Liver (tissue), 9 donors: ENCODE data around the gene ITGB4. TPM values are rescaled to one million over a fixed set of nuclear protein-coding genes. Genes with fewer than 3 reads are reported as not detected.

ENCODE experiments used
- DNase-seq: peaks from one replicate; pipeline ENCODE4 v3.0.0-alpha.2; 2017; ENCODE audit warnings: low spot score
- H3K27ac ChIP-seq, 2 donors: one replicate each; pipeline ENCODE4 v1.7.0; 2013; ENCODE audit warnings: inconsistent platforms in 2 of 2, low read length in 2 of 2, control low read depth in 1 of 2, low read depth in 1 of 2, mild to moderate bottlenecking in 1 of 2
- H3K27me3 ChIP-seq, 4 donors: one replicate each; pipeline versions ENCODE4 v1.6.1 to v1.7.0; 2013; ENCODE audit warnings: low read length in 3 of 4, inconsistent platforms in 1 of 4, mild to moderate bottlenecking in 1 of 4, moderate library complexity in 1 of 4; ENCODE audit not compliant: control insufficient read depth in 4 of 4, insufficient read depth in 4 of 4
- H3K36me3 ChIP-seq, 4 donors: one replicate each; pipeline versions ENCODE4 v1.6.1 to v1.7.0; 2013; ENCODE audit warnings: low read length in 3 of 4, mild to moderate bottlenecking in 3 of 4, low read depth in 1 of 4, moderate library complexity in 1 of 4; ENCODE audit not compliant: control insufficient read depth in 4 of 4, insufficient read depth in 3 of 4
- H3K4me1 ChIP-seq, 4 donors: one replicate each; pipeline versions ENCODE4 v1.6.1 to v1.7.0; 2013; ENCODE audit warnings: low read length in 3 of 4, mild to moderate bottlenecking in 3 of 4, moderate library complexity in 1 of 4; ENCODE audit not compliant: control insufficient read depth in 4 of 4, insufficient read depth in 4 of 4
- H3K4me3 ChIP-seq, 3 donors: one replicate each; pipeline versions ENCODE4 v1.6.1 to v1.7.0; 2013; ENCODE audit warnings: low read length in 3 of 3, control low read depth in 1 of 3, low read depth in 1 of 3, mild to moderate bottlenecking in 1 of 3
- H3K9ac ChIP-seq, 2 donors: one replicate each; pipeline ENCODE4 v1.7.0; 2013; ENCODE audit warnings: low read length in 2 of 2, mild to moderate bottlenecking in 2 of 2, moderate library complexity in 2 of 2, control low read depth in 1 of 2, low read depth in 1 of 2
- H3K9me3 ChIP-seq, 4 donors: one replicate each; pipeline versions ENCODE4 v1.6.1 to v1.7.0; 2013; ENCODE audit warnings: low read length in 3 of 4; ENCODE audit not compliant: control insufficient read depth in 4 of 4
- ATF3 ChIP-seq: IDR thresholded peaks from 2 replicates; pipeline ENCODE4 v1.6.1; 2016; ENCODE audit warnings: antibody characterized with exemption
- FOXA1 ChIP-seq: IDR thresholded peaks from 2 replicates; pipeline ENCODE4 v1.6.1; 2016; ENCODE audit warnings: antibody characterized with exemption
- FOXA2 ChIP-seq: IDR thresholded peaks from 2 replicates; pipeline ENCODE4 v1.6.1; 2016; ENCODE audit warnings: antibody characterized with exemption
- GABPA ChIP-seq, 2 donors: IDR thresholded peaks in 1 of 2; conservative IDR thresholded peaks in 1 of 2; 2 replicates each; pipeline ENCODE4 v1.6.1; 2016; ENCODE audit warnings: antibody characterized with exemption in 2 of 2, mild to moderate bottlenecking in 1 of 2, moderate library complexity in 1 of 2
- HNF4A ChIP-seq, 2 donors: conservative IDR thresholded peaks; 2 replicates each; pipeline ENCODE4 v1.6.1; 2016; ENCODE audit warnings: antibody characterized with exemption in 2 of 2, mild to moderate bottlenecking in 2 of 2
- HNF4G ChIP-seq: IDR thresholded peaks from 2 replicates; pipeline ENCODE4 v1.6.1; 2016; ENCODE audit warnings: antibody characterized with exemption
- TAF1 ChIP-seq: conservative IDR thresholded peaks from 2 replicates; pipeline ENCODE4 v1.6.1; 2016; ENCODE audit warnings: antibody characterized with exemption, mild to moderate bottlenecking
- YY1 ChIP-seq: IDR thresholded peaks from 2 replicates; pipeline ENCODE4 v1.6.1; 2016; ENCODE audit warnings: antibody characterized with exemption, mild to moderate bottlenecking
- WGBS: extraction: QIAGEN DNeasy Blood & Tissue Kit; methylation state at CpG from one replicate; pipeline ENCODE4 v1.1.7; 2013; 5-methylcytosine and 5-hydroxymethylcytosine counted together
- polyA plus RNA-seq, 2 donors: library from polyadenylated mRNA; stranded (reverse) in 1 of 2; unstranded in 1 of 2; fragments of 200-250 nt in 1 of 2; fragments of >200 nt in 1 of 2; fragmentation: Nextera tagmentation in 1 of 2; extraction: Ambion mirVana in 1 of 2; gene quantifications; one replicate each; pipeline versions ENCODE4 v1.2.1 to v1.2.3, GENCODE V29; 2013 to 2015
- total RNA-seq, 2 donors: library from RNA; depleted of rRNA; stranded (reverse); fragments of >200 nt; gene quantifications; one replicate each; pipeline ENCODE4 v1.2.3, GENCODE V29; 2014
- TF ChIP-seq, protein P1 (sequence below): fragments of 150-350 bp; IDR thresholded peaks from 2 replicates; pipeline ENCODE4 v1.5.1; 2017; ENCODE audit warnings: improper control_type of control experiment, low read depth, low read length; ENCODE audit not compliant: missing input control
- TF ChIP-seq, protein P2 (sequence below): IDR thresholded peaks from 2 replicates; pipeline ENCODE4 v1.6.1; 2016; ENCODE audit warnings: antibody characterized with exemption
- TF ChIP-seq, protein P3 (sequence below): IDR thresholded peaks from 2 replicates; pipeline ENCODE4 v1.6.1; 2016; ENCODE audit warnings: antibody characterized with exemption, mild to moderate bottlenecking
- donor health status: healthy.
- donor health status: healthy.
- donor health status: healthy.
- donor health status: healthy.
- donor health status: healthy.

The ITGB4 gene
- total and polyA plus RNA-seq, 4 donors, result 0.42 to 1.4 (median 1.3) TPM

GRCh38 chr17:75751676-75752404 is 30.6 kb downstream of the ITGB4 start:
- no peak for DNase-seq
- no peak overlapping the region for H3K27ac ChIP-seq
- no peaks in the 10 kb centered on the region for H3K27me3 ChIP-seq
- no peak for TF ChIP-seq FOXA1
- TF ChIP-seq YY1, result no peak
- no peak for TF ChIP-seq HNF4A (conservative IDR thresholded peaks at IDR 0.05)
- TF ChIP-seq, protein P1, sequence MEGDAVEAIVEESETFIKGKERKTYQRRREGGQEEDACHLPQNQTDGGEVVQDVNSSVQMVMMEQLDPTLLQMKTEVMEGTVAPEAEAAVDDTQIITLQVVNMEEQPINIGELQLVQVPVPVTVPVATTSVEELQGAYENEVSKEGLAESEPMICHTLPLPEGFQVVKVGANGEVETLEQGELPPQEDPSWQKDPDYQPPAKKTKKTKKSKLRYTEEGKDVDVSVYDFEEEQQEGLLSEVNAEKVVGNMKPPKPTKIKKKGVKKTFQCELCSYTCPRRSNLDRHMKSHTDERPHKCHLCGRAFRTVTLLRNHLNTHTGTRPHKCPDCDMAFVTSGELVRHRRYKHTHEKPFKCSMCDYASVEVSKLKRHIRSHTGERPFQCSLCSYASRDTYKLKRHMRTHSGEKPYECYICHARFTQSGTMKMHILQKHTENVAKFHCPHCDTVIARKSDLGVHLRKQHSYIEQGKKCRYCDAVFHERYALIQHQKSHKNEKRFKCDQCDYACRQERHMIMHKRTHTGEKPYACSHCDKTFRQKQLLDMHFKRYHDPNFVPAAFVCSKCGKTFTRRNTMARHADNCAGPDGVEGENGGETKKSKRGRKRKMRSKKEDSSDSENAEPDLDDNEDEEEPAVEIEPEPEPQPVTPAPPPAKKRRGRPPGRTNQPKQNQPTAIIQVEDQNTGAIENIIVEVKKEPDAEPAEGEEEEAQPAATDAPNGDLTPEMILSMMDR, result no peak
- TF ChIP-seq GABPA (IDR thresholded peaks at IDR 0.05 in 1 of 2, conservative IDR thresholded peaks at IDR 0.05 in 1 of 2), result no peak
- H3K36me3 ChIP-seq, result no peaks in the 10 kb centered on the region
- no peaks in the 10 kb centered on the region for H3K9me3 ChIP-seq
- H3K4me3 ChIP-seq, result no peak overlapping the region
- no peak overlapping the region for H3K9ac ChIP-seq
- H3K4me1 ChIP-seq, result peaks cover 8 to 40% (median 17%) of the 10 kb centered on the region in 4 donors
- WGBS, result 91% methylated on average over 24 of the region's 24 CpGs

DNA sequence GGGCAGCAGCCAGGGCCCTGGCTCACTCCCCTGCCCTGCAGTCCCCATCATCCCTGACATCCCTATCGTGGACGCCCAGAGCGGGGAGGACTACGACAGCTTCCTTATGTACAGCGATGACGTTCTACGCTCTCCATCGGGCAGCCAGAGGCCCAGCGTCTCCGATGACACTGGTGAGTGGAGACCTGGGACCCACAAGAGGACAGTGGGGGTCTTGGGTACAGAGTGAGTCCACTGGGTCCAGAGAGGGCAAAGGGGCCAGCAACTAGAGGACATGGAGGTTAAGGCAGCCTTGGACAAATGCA is 31.1 kb downstream of the ITGB4 start:
- Histone ChIP-seq H3K4me3 (no peak overlapping the region), H3K9me3 (no peaks in the 10 kb centered on the region), H3K4me1 (peaks cover 8 to 45% (median 17%) of the 10 kb centered on the region in 4 donors), H3K27ac (no peak overlapping the region), H3K9ac (no peak overlapping the region), H3K36me3 (peaks cover 0 to 2% (median 0%) of the 10 kb centered on the region in 4 donors), H3K27me3 (no peaks in the 10 kb centered on the region)
- TF ChIP-seq, protein P2, sequence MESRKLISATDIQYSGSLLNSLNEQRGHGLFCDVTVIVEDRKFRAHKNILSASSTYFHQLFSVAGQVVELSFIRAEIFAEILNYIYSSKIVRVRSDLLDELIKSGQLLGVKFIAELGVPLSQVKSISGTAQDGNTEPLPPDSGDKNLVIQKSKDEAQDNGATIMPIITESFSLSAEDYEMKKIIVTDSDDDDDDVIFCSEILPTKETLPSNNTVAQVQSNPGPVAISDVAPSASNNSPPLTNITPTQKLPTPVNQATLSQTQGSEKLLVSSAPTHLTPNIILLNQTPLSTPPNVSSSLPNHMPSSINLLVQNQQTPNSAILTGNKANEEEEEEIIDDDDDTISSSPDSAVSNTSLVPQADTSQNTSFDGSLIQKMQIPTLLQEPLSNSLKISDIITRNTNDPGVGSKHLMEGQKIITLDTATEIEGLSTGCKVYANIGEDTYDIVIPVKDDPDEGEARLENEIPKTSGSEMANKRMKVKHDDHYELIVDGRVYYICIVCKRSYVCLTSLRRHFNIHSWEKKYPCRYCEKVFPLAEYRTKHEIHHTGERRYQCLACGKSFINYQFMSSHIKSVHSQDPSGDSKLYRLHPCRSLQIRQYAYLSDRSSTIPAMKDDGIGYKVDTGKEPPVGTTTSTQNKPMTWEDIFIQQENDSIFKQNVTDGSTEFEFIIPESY, result no peak
- TF ChIP-seq FOXA1 (no peak), TAF1 (no peak), FOXA2 (no peak), HNF4G (no peak), GABPA (IDR thresholded peaks at IDR 0.05 in 1 of 2, conservative IDR thresholded peaks at IDR 0.05 in 1 of 2) (no peak), YY1 (no peak), ATF3 (no peak)
- TF ChIP-seq, protein P3, sequence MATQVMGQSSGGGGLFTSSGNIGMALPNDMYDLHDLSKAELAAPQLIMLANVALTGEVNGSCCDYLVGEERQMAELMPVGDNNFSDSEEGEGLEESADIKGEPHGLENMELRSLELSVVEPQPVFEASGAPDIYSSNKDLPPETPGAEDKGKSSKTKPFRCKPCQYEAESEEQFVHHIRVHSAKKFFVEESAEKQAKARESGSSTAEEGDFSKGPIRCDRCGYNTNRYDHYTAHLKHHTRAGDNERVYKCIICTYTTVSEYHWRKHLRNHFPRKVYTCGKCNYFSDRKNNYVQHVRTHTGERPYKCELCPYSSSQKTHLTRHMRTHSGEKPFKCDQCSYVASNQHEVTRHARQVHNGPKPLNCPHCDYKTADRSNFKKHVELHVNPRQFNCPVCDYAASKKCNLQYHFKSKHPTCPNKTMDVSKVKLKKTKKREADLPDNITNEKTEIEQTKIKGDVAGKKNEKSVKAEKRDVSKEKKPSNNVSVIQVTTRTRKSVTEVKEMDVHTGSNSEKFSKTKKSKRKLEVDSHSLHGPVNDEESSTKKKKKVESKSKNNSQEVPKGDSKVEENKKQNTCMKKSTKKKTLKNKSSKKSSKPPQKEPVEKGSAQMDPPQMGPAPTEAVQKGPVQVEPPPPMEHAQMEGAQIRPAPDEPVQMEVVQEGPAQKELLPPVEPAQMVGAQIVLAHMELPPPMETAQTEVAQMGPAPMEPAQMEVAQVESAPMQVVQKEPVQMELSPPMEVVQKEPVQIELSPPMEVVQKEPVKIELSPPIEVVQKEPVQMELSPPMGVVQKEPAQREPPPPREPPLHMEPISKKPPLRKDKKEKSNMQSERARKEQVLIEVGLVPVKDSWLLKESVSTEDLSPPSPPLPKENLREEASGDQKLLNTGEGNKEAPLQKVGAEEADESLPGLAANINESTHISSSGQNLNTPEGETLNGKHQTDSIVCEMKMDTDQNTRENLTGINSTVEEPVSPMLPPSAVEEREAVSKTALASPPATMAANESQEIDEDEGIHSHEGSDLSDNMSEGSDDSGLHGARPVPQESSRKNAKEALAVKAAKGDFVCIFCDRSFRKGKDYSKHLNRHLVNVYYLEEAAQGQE, result no peak
- TF ChIP-seq, protein P1, result no peak
- no peak for DNase-seq
- WGBS, result 96% methylated on average over 10 of the region's 10 CpGs
